HEK293 (cell line): ENCODE measurements around the gene ELOVL5.

Source experiments
- KLF7 ChIP-seq: fragments of 450-650 bp; formaldehyde crosslinking; IDR thresholded peaks from 2 replicates; pipeline ENCODE4 v1.5.1; 2016; ENCODE audit warnings: missing biosample characterization, missing genetic modification characterization, borderline replicate concordance
- SALL2 ChIP-seq: fragments of 450-650 bp; formaldehyde crosslinking; IDR thresholded peaks from 2 replicates; pipeline ENCODE4 v1.5.0; 2017; ENCODE audit warnings: missing biosample characterization, mild to moderate bottlenecking, missing genetic modification characterization, borderline replicate concordance
- YY1 ChIP-seq: fragments of 450-650 bp; formaldehyde crosslinking; IDR thresholded peaks from 2 replicates; pipeline ENCODE4 v1.5.1; 2018; ENCODE audit warnings: missing biosample characterization, missing genetic modification characterization
- TF ChIP-seq, protein P1 (sequence below): fragments of 450-650 bp; formaldehyde crosslinking; IDR thresholded peaks from 2 replicates; pipeline ENCODE4 v1.5.1; 2016; ENCODE audit warnings: missing biosample characterization, missing genetic modification characterization

- TF ChIP-seq, protein P1, sequence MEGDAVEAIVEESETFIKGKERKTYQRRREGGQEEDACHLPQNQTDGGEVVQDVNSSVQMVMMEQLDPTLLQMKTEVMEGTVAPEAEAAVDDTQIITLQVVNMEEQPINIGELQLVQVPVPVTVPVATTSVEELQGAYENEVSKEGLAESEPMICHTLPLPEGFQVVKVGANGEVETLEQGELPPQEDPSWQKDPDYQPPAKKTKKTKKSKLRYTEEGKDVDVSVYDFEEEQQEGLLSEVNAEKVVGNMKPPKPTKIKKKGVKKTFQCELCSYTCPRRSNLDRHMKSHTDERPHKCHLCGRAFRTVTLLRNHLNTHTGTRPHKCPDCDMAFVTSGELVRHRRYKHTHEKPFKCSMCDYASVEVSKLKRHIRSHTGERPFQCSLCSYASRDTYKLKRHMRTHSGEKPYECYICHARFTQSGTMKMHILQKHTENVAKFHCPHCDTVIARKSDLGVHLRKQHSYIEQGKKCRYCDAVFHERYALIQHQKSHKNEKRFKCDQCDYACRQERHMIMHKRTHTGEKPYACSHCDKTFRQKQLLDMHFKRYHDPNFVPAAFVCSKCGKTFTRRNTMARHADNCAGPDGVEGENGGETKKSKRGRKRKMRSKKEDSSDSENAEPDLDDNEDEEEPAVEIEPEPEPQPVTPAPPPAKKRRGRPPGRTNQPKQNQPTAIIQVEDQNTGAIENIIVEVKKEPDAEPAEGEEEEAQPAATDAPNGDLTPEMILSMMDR: no peak
- TF ChIP-seq SALL2 (no peak), KLF7 (no peak), YY1 (tag by site-specific recombination) (no peak)
Measured at GRCh38 chr6:53299331-53300005, 49.3 kb downstream of the ELOVL5 start.
